NCI-H2107 (cell line): ENCODE measurements around the gene FMN1.
"Not testable (repeated sequence)": the region's sequence is repeated elsewhere in the genome, so short reads cannot be mapped to it uniquely, and the experiment has no call there.

Source experiments
- DNase-seq: peaks from one replicate; lab custom pipeline; 2025; lab: John Stamatoyannopoulos, UW

Gene FMN1

GRCh38 chr15:32857732-32858131 lies 336.8 kb downstream of the FMN1 start:
- DNase-seq = no peak

DNA sequence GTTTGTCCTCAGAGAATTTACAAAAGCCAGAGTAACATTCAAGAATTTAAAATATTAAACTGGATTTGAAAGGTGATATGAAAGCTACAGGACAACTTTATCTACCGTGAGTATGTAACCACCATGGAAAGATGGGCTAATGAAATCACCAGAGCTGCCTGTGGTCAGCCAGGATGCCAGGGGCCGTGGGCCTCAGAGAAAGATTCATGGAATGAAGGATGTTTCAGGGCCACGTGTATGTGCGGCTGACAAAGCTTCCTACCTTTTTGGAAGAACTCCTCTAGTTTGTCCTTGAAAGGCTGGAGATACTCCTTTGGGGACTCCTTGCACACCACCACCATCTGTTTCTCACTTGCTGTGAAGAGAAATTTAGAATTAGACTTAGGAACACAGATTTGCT lies 337.8 kb downstream of the FMN1 start:
- no peak for DNase-seq

DNA sequence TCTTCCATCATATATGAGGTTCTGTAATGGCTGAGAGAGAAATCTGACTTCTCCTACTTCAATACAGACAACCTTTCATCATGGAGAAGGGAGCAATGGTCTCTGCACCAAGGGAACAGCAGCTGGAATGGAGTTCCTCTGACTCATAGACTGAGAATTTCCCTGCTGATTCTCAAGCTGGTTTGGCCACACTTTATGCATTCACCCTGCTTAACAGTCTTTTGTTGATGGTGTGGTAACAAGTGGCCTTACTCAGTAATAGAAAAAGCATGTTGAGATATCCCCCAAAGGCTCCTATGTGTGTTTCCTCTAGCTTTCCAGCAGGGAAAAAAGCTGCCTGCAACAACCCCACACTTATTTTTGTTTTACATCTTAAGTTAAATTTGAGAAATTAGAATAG lies 338.6 kb downstream of the FMN1 start:
- no peak for DNase-seq

DNA sequence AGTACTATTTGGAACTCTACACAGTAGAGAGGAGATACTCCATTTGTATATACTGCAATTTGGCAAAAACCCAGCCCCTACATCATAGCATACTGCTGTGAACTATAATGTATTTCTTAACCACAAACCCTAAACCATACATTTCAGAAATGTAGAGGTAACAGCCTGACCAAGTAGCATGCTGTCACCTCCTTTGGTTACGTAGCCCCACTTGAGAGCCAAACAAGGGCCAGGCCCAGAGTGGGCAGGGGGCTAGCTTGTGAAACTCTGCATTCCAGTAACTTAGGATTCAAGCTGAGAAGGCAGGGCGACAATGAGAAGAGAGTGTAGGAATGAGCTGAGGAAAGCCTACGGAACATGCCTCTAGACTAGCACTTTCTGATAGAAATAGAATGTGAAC lies 340.9 kb downstream of the FMN1 start:
- DNase-seq = no peak

DNA sequence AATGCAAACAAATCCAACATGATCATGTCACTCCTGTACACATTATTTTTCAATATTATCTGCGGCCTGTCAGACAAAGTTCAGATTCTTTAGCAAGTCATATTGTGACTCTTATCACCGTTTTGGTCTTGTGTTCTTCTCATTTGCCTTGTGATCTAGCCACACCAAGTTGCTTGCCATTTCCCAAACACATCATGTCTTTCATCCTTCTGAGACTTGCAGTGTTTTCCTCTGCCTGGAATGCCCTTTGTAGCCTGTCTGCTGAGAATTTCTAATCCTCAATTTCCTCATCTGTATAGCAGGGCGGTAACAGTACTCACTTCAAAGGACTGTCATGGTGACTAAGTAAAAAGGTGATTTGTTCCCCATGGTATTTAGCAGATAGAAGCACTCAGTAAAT lies 341.7 kb downstream of the FMN1 start:
- DNase-seq = no peak

- DNase-seq = no peak
Observed at GRCh38 chr15:32852017-32852416, 342.5 kb downstream of the FMN1 start.

DNA sequence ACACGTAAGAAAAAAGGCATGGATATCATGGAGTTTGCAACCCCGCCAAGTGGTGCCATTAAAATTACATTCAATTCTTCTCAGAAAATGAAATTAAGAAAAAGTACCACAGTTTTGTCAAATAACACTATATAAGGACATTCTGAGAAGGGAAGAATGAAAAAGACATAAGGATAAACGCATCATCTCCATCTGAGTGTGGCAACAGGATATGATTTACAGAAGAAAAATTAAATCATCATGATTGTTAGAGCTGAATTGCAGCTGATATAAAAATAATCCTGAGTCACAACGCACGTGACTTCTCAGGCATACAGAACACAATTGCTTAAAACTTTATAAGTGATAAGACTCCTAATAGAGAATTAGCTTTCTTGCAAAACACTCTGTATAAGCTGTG lies 342.9 kb downstream of the FMN1 start:
- no peak for DNase-seq

GRCh38 chr15:32849769-32850668 lies 344.5 kb downstream of the FMN1 start:
- DNase-seq = no peak

- DNase-seq = not testable (repeated sequence)
Observed at GRCh38 chr15:32846671-32847070, 347.8 kb downstream of the FMN1 start.

- DNase-seq = no peak
Observed at GRCh38 chr15:32844118-32844711, 350.3 kb downstream of the FMN1 start.

DNA sequence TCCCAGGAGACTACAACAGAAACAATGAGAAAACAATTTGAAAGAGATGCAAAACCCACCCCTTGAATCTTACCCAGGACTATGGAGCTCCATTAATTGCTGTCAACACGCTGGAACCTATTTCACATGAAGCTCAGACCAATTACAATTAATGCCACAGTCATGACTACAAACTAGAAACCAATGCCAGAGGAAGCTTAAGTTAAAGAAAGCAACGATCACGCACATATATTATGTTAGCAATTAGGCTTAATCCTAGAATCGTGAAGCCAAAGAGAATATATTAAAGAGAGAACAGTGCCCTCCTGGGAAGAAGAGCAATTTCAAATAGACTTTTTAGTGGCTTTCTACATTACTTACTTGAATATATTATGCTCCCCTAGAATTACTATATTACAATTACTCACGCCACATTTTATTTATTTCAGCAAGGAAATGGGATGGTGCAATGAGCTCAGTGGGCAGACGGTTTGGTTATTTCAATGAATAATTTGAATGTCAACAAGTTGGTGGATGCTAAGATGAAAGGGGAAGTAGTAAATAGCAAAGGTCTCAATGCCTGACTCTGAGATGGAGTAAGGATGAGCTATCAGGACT lies 351.2 kb downstream of the FMN1 start:
- DNase-seq = no peak

GRCh38 chr15:32842081-32842480 lies 352.4 kb downstream of the FMN1 start:
- DNase-seq = no peak

- no peak for DNase-seq
Observed at GRCh38 chr15:32840507-32841245, 353.8 kb downstream of the FMN1 start.

DNA sequence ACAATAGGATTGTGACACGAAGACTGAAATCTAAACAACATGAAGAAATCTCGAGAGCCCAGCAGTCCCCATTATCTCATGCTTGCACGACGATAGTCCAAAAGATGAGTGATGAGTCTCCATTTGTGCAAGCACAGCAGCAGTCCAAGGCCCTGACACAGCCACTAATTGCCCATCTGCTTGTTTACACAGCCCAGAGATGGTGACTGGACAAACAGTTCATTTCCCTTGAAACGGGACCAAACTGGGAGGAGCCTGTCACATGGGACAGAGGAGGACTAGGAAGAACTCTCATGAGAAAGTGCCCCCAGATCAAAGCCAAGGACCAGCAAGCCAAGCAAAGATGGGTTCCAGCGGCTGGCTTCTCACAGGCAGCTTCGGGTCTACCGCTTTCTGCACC lies 355.7 kb downstream of the FMN1 start:
- no peak for DNase-seq

- DNase-seq = no peak
Observed at GRCh38 chr15:32838338-32838737, 356.2 kb downstream of the FMN1 start.

DNA sequence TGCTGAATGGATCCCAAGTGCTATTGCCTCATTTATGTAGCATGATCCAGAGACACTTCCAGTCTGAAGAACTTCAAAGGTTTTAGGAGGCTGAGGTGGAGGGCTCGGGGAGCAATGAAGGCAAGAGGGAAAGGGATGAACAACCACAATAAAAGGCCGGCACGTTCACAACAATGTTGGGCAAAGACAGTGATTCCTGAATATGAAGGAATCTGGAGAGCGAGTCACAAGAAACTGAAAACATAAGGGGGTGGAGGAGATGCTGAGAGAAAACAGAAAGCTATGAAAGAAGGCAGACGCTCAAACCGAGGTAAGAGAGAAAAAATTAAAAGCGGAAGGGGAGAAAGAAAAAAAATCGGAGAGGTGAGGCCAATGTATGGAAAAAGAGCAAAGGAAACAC lies 356.6 kb downstream of the FMN1 start:
- no peak for DNase-seq

DNA sequence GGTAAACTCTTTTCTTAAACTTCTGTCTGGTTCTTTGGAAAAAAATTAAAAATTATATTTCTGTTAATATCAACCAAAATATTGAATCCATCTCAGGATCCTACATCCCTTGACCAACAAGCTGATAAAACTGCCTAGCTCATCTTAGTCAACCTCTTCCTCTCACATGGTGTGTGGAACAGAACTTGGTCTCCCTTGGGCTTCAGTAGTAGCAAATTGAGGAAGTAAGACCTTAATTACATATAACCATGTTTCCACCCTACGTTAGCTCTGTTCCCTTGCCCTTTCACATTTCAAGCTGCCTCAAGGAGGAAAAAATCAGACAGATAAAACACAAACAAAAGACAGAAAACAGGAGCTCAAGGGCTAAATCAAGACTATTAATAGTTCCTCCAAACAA lies 360.4 kb downstream of the FMN1 start:
- no peak for DNase-seq

- no peak for DNase-seq
Observed at GRCh38 chr15:32833379-32833821, 361.1 kb downstream of the FMN1 start.

- DNase-seq = no peak
Observed at GRCh38 chr15:32831485-32831884, 363.0 kb downstream of the FMN1 start.

DNA sequence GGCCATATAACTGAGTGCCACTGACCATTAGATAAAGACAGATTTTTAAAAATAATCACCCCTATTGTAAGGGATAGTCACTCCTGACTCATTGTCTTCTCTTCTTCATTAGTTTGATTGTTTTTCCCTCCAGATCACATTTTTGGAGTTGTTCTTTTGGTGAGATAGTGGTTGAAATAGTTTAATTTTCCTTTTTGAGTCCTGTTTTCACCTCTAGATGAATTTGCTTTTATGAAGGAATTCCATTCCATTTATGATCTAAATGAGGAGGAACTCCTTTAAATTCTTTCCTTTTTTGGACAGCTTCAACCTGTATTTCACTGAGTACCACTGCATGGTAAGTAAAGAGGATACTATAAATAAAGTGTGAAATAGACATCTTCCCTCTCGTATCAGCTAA lies 364.3 kb downstream of the FMN1 start:
- no peak for DNase-seq

DNA sequence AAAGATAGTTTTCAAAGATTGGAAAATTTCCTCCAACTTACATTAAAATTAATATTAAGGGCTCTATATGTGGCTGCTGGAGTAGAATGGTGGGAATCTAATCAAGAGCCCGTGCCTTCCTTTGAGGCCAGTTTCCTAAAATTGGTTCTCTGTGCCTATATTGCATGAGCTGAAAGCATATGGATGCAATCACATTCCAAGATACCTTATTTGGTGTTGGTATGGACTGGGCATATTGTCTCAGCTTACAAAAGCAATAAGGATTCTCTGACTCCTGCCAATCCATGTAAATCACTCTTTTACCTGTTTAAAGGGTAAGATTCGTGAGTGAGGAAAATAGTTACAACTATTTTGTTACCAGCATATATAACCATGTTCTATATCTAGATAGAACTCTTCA lies 365.1 kb downstream of the FMN1 start:
- no peak for DNase-seq

- no peak for DNase-seq
Observed at GRCh38 chr15:32828507-32829186, 365.9 kb downstream of the FMN1 start.
